ENCODE measurements around the gene CHD9. TPM values are rescaled to one million over a fixed set of nuclear protein-coding genes. Genes with fewer than 3 reads are reported as not detected.

CHD9 gene
- total RNA-seq, 1 donor from 2014 or later = 34.1 TPM

GRCh38 chr16:53053967-53054669 lies 673 bp upstream of the CHD9 start:
- Histone ChIP-seq H3K36me3 (ENCODE audit: control insufficient read depth, insufficient read depth, low read length) (no peaks in the 10 kb centered on the region), H3K4me3 (ENCODE audit: low read depth, low read length) (no peak overlapping the region), H3K27me3 (ENCODE audit: control insufficient read depth, insufficient read depth, low read length) (no peaks in the 10 kb centered on the region)
- no peak for TF ChIP-seq CTCF (IDR thresholded peaks at IDR 0.05; ENCODE audit: insufficient read depth, low read length, poor library complexity, severe bottlenecking)
- no peak for DNase-seq (ENCODE audit: low read depth)

GRCh38 chr16:53055541-53056391 lies 975 bp downstream of the CHD9 start:
- DNase-seq (ENCODE audit: low read depth) = no peak
- Histone ChIP-seq H3K36me3 (ENCODE audit: control insufficient read depth, insufficient read depth, low read length) (no peaks in the 10 kb centered on the region), H3K27me3 (ENCODE audit: control insufficient read depth, insufficient read depth, low read length) (no peaks in the 10 kb centered on the region), H3K4me3 (ENCODE audit: low read depth, low read length) (peak overlapping the region; percentile 68)
- no peak for TF ChIP-seq CTCF (IDR thresholded peaks at IDR 0.05; ENCODE audit: insufficient read depth, low read length, poor library complexity, severe bottlenecking)

DNA sequence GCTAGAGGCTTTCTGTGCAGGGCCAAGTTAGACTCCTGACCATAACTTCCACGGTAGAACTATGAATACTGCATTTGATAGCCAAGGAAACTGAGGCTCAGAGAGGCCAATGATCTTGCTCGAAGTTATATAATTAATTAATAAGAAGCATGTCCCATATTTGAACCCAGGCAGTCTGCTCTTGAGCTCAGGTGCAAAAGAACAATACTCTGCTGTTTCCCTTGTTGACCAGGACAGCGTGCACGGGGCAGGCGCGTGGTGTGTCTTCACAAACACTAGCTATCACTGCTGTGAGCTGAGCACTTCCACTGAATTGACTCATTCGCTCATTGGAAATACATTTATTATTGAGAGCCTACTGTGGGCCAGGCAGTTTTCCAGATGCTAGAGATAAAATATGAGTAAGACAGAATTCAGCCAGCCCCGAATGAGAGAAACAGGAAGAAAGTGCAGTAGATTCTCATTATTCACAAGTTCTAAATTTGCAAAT lies 1.6 kb downstream of the CHD9 start:
- DNase-seq (ENCODE audit: low read depth) = no peak
- Histone ChIP-seq H3K4me3 (ENCODE audit: low read depth, low read length) (no peak overlapping the region), H3K36me3 (ENCODE audit: control insufficient read depth, insufficient read depth, low read length) (no peaks in the 10 kb centered on the region), H3K27me3 (ENCODE audit: control insufficient read depth, insufficient read depth, low read length) (no peaks in the 10 kb centered on the region)
- TF ChIP-seq CTCF (IDR thresholded peaks at IDR 0.05; ENCODE audit: insufficient read depth, low read length, poor library complexity, severe bottlenecking) = no peak

DNA sequence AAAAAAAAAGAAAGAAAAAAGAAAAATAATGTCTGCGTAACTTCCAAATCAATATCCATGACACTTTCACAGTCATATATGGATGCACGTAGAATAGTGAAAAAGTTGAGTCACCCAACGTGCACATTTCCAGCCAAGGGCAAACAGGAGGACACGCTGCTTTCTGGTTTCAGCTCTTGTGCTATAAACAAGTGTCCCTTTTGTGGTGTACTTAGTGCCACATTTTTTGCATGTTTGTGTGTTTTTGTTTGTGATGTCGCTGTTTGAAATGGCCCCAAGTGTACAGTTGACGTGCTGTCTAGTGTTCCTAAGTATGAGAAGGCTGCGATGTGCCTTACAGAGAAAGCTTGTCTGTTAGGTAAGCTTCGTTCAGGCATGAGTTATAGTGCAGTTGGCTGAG lies 2.9 kb downstream of the CHD9 start:
- DNase-seq (ENCODE audit: low read depth) = no peak
- TF ChIP-seq CTCF (IDR thresholded peaks at IDR 0.05; ENCODE audit: insufficient read depth, low read length, poor library complexity, severe bottlenecking) = no peak
- no peak overlapping the region for H3K4me3 ChIP-seq (ENCODE audit: low read depth, low read length)
- no peaks in the 10 kb centered on the region for H3K36me3 ChIP-seq (ENCODE audit: control insufficient read depth, insufficient read depth, low read length)
- no peaks in the 10 kb centered on the region for H3K27me3 ChIP-seq (ENCODE audit: control insufficient read depth, insufficient read depth, low read length)

GRCh38 chr16:53058441-53058840 lies 3.6 kb downstream of the CHD9 start:
- Histone ChIP-seq H3K27me3 (ENCODE audit: control insufficient read depth, insufficient read depth, low read length) (no peaks in the 10 kb centered on the region), H3K4me3 (ENCODE audit: low read depth, low read length) (no peak overlapping the region), H3K36me3 (ENCODE audit: control insufficient read depth, insufficient read depth, low read length) (no peaks in the 10 kb centered on the region)
- DNase-seq (ENCODE audit: low read depth) = no peak
- TF ChIP-seq CTCF (IDR thresholded peaks at IDR 0.05; ENCODE audit: insufficient read depth, low read length, poor library complexity, severe bottlenecking) = no peak
